DMS79 treated with DMSO at 0.1 percent for 48 hours (cell line): Measurements from ENCODE around the gene ACSL3.

Experiments used
- DNase-seq: peaks from one replicate; lab custom pipeline; 2025; lab: John Stamatoyannopoulos, UW

The ACSL3 gene

DNA sequence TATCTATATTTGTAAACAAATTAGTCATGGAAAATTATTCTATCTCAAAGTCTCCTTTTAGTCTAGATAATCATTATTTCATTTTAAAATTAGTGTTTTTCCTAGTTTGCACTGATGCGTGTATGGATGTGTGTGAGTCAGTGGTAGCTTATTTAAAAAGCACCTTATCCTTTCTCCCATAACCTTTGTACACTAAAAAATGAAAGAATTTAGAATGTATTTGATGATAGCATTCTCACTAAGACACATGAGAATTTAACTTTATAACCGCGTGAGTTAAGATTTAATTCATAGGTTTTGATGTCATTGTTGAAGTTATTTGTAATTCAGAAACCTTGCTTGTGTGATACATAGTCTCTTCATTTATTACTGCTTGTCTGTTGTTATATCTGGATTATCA lies 81.7 kb downstream of the ACSL3 start:
- DNase-seq: no peak

DNA sequence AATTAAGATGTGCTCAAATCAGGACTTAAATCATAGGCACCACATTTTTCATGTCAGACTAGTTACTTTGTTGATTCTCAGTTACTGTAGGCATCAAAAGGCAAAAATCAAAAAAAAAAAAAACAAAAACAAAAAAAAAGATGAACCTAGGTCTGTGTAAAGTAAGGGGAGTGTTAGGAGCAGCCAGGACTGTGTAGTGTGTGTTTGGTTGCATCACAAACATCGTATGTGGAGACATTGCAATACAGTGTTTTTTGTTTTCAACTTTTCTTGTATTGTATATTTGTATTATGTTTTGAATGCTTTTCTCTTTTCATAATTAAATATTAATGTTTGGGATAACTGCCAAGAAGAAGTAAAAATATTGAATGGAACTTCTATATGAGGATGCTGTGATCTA lies 82.1 kb downstream of the ACSL3 start:
- no peak for DNase-seq

DNA sequence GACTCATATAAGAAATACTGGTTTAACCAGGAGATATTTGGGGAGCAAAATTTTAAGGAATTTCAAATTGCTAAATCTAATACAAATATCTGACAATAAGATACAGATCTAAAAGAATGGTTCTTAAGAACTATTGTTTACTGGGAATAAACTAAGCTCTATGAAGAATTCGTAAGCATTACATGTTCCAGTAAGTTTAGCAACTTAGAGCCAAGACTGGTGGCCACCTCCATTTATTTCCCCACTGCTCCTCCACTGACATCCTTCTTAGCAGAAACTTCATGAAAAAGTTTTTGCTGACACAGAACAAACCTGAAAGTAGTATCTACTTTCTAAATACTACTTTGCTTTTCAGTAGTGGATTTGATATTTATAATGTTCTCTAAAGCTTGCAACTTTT lies 83.0 kb downstream of the ACSL3 start:
- no peak for DNase-seq

DNA sequence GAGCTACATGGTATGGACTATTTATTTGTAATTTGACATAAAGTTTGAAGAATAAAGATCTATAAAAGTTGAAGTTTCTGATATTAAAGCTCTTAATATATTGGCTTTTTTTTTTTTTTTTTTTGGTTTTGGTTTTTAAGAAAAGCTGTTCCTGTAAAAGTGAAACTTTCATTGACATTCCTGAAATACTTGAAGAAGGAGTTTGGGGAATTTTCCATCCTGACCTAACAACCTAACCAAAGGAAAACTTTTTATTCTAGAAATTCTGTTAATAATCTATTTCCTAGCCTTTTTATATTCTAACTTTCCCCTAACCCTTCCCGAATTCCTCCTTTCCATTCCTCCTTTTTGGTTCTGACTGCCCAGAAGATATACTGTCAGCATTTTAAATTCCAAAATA lies 83.7 kb downstream of the ACSL3 start:
- no peak for DNase-seq

DNA sequence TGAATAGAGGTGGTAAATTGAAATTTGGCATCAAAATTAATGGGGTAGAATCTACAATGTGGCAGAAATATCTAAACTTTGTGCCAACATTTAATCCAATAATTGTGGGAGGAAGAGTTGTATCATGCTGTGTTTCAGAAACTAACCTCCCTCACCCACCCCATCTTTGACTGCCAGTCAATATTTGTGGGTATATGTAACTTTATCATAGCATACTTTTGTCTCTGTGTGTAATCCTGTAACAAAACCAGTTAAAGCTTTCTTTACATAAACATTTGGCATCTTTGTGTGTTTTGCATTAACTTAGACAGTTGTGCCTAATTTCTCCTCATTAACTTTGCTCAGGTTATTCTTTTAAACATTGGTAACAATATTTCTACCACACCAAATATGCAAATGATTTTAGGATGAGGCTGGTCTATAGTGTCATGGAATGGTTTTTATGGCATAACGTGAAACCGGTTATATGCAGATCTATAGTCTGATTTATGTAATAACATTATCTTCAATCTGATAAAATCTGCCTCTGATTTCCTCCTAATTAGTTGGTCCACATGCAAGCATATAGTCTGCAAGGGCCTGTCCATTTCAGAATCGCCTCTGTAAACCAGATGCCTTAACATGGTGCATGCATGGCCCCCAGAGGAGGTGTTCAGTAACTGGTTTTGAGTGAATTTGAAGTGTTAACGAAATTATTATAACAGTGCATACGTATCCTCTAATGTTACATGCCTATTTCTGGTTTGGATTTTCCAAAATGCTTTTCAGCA lies 84.3 kb downstream of the ACSL3 start:
- DNase-seq: no peak

DNA sequence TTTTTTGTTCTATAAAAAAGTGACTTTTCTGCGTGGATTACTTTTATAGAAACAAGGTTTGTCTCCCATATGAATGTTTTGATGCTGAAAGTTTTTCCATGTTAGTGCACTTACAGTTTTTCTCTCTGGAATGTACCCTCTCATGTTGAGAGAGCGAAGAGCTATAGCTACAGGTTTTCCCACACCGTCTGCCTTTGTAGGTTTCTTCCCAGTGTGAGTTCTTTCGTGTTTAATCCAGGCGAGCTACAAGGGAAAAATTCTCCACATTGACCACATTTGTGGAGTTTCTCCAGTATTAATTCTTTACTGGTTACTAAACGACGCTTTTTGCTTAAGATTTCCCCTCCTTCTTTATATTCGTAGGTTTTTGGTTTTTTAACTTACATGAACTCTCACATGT lies 85.1 kb downstream of the ACSL3 start:
- no peak for DNase-seq

DNA sequence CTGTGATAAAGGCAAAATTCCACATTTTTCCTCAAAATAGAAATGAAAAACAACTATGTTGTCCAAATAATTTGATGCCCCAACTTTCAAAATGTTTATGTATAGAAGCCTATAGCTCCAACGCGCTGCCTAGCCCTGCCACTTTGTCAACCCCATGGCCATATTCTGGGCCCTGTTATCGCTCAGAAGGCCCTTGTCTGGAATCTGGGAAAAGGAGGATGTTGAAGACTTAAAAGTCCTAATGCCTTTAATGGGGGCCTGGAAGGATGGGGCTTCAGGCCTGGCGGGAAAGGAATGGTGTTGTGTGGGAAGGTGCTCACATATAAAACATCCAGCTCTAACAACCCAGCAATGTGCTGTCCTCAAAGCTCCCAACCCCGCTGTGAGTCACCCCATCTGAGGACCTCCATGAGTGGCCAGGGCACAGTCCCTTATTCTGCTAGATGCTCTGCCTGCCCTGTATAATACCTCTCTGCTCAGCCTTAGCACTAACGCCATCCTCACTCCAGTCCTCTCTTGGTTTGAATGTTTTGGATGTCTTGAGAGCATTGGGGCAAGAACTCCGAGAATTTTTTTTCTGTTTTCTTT lies 86.0 kb downstream of the ACSL3 start:
- DNase-seq: no peak

DNA sequence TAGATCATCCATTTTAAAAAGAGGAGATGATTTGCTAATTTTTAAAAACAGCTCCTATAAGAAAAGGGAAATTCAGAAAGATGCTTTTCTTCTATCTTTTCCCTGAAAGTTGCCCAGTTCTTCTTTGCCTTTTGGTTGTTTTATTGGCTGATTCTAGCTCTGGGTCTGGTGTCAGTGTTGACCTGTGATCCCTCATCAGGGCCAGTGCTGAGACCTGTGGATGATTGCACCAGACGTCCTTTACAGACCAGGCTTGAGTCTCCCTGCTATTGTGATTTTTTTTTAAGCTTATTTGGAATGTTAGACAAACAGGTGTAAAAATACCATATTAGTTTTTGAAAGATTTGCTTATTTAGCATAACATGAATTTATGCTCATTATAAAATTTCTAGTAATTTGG lies 88.2 kb downstream of the ACSL3 start:
- DNase-seq: no peak

DNA sequence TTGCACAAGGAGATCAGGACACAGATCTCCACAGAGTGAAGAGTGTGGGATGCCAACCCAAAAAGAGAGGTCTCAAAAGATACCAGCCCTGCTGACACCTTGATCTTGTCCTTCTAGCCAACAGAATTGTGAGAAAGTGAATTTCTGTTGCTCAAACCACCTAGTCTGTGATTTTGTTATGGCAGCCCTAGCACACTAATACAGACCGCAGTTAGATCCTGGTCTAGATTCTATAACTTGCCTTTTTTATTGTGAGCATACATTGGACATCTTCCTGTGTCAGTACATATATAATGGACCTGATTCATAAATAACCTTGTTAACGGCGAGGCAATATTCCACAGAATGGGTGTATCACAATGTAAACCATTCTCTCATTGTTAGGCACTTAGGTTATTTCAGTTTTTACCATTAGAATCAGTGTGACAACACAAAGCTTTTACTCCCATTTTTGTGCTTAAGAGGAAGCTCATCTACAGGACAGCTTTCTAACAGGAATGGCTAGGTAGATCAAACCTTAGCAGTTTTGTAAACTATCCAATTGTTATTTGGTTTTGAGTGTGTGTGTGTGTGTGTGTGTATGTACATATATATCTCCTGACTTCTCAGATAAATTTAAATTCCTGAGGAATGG lies 89.0 kb downstream of the ACSL3 start:
- DNase-seq: no peak

DNA sequence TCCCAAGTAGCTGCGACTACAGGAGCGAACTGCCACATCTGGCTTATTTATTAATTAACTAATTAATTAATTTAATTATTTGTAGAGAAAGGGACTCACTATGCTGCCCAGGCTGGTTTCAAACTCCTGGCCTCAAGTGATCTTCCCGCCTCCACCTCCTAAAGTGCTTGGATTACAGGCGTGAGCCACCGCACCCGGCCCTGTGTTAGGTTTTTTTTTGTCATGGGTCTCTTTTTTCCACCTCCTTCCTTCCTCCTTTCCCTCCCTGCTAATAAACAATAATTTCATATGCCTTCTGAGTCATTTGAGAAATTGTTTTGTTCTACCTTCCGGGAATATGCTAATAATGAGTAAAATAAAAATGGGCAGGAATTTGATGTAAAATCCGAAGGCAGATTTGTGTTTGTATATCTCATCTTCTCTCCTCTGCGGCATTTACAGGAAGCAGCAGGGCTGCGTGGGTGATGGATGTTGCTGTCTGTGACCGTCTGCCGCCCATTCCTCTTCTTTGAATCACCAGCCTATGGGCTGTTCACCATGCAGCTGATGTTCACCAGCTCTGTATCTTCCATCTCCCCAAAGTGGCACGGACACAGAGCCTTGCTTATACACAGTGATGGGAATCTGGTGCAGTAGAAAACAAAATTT lies 89.9 kb downstream of the ACSL3 start:
- DNase-seq: no peak

DNA sequence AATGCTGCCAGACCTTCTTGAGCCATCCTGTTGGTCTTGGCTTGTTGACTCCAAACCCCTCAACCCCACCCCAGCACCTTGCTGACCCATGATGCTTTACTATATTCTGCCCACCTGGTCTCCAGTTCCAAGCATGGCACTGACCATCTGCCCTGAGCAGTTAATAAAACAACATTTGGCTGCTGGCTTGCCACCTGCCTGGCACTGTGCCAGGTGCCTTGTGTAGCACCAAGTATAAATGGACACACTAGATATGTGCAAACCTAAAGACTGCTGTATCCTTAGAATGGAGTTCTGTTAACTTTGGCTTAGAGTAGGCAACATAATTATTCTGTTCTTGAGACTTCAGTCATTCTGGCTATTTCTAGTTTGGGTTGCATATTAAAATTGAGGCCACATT lies 91.4 kb downstream of the ACSL3 start:
- DNase-seq: peak; percentile 4

DNA sequence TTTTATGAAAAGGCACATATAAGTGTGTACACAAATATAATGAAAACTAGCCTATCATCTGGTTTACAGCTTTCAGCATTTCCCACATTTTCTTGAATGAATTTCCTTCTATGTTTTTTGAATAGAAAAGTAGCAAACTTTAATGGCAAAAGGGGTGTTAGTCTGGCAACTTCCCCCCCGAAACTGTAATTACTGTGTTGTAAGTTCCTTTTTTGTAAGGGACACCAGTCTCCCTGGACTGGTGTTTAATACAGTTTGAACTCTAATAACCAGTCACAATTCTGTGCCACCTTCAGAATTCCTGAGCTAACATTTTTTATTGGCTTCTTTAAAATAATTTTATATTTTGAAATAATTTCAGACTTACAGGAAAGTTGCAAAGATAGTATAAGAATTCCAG lies 94.2 kb downstream of the ACSL3 start:
- no peak for DNase-seq

DNA sequence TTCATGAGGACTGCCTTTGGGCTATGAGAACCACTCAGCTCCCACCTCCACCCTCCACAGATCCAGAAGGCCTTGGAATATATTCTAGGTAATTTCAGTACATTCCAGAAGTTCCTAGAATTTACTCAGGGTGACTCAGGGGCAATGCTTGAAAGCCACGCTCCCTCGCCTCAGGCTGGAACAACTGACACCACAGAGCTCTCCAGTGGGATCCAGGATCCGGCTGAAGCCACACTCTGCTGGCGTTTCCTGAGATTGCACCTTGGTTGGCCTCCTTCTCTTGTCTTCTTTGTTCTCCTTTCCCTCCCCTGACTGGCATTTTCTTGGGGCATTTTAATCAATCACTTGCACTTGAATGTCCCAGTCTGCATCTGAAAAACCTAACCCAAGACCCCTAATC lies 98.5 kb downstream of the ACSL3 start:
- no peak for DNase-seq

DNA sequence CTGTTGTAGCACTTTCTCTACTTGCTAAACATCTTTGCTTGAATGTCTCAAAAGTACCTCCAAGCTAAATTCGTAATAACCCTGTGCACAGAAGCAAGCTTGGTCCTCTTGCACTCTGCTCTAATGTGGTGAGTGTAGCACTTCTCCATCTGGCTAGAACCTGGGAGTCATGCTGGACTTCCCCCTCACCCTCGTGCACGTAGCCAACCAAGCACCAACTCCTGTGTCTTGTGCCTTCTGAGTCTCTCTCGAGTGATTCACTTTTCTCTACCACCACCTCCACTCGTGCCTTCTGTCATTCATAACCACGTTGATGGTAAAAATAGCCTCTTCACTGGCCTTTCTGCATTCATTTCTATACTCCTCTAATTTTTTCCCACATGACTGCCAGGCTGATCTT lies 99.3 kb downstream of the ACSL3 start:
- no peak for DNase-seq

DNA sequence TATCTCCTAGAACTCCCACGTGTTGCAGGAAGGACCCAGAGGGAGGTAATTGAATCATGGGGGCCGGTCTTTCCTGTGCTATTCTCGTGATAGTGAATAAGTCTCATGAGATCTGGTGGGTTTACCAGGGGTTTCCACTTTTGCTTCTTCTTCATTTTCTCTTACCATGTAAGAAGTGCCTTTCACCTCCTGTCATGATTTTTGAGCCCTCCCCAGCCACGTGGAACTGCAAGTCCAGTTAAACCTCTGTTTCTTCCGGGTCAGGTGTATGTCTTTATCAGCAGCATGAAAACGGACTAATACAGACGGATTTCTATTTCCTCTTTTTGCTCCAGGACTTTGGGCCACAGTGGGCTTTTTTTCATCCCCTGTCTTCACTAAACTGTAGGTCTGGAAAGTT lies 102.8 kb downstream of the ACSL3 start:
- DNase-seq: no peak

DNA sequence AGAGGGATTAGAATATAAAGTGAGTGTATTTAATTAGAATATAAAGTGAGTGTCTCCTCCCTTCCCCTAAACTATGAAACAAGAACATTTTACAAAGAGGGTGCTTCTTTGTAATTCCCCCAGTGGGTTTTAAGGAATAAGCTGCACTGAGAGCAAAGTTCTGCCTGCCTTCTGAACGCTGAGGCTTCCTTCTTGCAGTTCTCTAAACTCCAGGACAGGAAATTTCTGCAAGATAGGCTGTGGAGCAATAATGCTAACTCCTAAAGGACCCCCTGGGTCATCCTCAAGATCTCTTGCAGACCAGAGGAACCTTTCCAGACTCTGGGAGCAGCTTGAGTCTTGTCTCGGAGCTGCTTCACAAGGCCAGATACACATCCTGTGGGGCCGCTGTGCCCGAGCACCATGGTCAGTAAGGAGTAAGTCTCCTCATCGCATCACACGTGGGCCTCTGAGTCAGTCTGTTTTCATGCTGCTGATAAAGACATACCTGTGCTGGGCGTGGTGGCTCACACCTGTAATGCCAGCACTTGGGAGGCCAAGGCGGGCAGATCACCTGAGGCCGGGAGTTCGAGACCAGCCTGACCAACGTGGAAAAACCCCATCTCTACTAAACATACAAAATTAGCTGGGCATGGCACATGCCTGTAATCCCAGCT lies 103.7 kb downstream of the ACSL3 start:
- DNase-seq: no peak

DNA sequence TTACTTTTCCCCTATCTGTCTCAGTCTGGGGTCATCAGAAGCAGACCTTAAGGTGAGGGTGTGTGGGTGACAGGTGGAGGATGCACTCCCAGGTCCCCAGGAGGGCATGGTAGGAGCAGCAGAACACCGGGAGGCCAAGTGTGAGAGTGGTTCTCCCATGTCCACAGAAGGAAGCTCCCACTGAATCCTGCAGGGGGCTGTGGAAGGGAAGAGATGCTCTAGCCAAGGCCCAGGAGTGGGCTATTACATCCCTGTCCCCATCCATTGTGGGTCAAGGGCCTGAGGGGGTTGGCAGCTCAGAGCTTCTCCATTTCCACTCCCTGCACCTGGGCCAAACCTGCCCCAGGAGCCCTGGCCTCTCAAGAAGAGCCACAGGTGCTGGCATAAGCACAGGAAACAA lies 104.7 kb downstream of the ACSL3 start:
- DNase-seq: no peak

DNA sequence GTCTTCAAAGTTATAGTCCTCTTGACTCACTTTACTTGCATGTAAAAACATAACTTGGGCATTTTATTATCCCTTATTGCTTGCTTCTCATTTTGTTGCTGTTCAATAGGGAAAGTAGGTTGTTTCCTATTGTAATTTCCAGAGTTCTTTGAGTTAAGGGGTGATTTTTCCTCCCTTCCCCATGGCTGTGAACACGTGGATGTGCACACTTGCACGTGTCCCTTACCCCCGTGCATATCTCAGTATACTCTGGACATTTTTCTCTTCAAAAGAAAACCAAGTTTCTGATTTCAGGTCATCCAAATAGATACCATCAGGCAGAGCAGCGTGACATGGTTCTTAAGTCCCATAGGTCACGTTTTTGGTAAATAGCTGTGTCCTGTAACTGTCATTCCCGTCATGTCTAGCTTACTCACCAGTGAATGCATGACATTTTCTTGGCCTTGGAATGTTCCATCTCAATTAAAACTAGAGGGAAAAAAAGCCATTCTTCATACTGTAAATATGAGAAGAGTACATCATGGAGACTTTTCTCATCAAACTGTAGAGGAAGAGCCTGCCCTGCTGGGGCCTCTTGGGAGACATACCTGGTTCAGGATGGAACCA lies 107.8 kb downstream of the ACSL3 start:
- DNase-seq: no peak

DNA sequence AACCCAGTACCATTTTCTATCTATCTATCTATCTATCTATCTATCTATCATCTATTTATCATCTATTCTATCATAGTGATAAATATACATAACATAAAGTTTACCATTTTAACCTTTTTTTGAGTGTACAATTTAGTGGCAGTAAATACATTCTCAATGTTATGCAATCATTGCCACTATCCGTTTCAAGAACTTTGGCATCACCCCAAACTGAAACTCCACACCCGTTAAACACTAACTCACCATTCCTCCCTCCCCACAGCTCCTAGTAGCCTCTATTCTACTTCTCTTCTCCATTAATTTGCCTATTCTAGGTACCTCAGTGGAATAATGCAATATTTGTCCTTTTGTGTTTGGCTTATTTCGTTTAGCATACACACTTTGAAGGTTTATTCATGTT lies 108.7 kb downstream of the ACSL3 start:
- peak; percentile 4 for DNase-seq

DNA sequence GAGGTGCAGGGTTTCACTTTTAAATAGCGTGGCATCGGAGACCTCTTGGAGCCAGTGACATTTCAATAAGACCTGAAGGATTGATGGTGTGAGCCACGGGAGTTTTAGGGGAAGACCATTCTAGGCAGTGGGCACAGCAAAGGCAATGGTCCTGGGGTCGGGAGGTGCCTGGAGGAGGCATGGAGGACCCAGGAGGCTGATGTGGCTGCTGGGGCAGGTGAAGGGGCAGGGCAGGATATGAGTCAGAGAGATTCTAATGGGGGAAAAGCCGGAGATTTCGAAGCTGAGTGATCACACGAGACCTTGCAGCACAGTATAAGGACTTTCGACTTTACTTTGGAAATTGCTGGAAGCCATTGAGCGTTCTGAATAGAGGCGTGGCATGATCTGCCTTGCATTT lies 111.6 kb downstream of the ACSL3 start:
- no peak for DNase-seq

DNA sequence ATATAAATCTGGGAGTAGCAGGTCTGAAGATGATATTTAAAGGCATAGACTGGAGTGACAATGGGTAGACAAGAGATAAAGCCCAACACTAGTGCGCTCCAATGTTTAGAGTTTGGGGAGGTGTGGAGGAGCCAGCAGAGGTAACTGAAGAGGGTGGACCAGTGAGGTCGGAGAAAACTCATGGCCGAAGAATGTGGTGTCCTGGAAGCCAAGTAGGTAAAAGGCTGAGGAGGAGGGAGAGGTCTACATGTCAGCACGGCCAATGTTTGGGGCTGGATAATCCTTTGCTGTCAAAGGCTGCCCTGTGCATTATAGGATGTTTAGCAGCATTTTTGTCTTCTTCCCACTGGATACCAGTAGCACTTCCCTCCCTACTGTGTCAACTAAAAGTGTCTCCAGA lies 112.4 kb downstream of the ACSL3 start:
- DNase-seq: no peak

DNA sequence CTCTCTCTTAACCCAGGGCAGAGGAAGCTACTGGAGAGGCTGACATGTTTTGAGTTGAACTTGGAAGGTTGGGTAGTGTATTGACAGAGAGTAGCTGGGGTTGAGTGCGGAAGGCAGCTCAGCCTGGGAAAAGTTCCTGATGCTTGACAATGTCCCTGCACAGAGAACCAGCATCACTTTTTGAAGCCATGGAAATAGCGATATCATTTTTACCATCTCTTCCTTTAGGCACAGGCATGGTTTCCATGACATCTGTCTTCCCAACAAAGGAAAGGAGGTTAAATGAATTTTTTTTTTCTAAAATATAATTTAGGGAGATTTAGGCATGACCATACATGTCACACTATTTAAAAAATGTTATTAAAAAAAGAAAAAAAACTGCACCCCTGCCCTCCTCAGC lies 112.9 kb downstream of the ACSL3 start:
- DNase-seq: no peak
